Hindlimb muscle (tissue), 1 donor: ENCODE measurements around the gene OASL. TPM values are rescaled to one million over a fixed set of nuclear protein-coding genes. Genes with fewer than 3 reads are reported as not detected.

Experiments
- DNase-seq: peaks from one replicate; pipeline ENCODE4 v3.0.0-alpha.2; 2013
- polyA plus RNA-seq: library from polyadenylated mRNA; unstranded; fragments of 120-200 nt; gene quantifications from one replicate; pipeline ENCODE4 v1.2.1, GENCODE V29; 2013; ENCODE audit not compliant: insufficient read length

The OASL gene
- polyA plus RNA-seq, 1 donor, result 0.09 TPM

DNA sequence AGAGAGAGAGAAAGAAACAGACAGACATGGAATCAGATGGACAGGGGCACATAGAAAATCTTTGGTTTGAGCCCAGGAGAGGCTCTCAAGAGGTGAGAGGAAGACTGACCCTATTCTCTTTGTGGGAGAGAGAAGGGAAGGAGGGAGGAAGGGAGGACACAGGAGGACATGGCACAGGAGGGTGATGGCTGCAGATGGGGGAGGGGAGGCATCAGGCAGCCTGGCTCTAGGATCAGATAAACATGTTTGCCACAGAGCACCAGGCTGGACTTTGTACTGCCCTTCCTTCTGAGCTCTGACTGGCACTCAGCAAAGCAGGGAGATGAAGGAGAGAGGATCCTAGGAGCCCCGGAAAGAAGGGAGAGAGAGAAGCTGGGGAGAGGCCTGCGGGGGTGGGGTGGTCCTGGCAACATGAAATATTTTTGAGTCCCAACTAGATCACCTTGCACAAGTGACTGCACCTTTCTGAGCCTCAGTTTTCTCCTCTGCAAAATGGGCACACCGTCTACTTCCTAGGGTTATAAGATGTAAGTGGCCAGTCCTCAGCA lies 54.6 kb downstream of the OASL start:
- no peak for DNase-seq

DNA sequence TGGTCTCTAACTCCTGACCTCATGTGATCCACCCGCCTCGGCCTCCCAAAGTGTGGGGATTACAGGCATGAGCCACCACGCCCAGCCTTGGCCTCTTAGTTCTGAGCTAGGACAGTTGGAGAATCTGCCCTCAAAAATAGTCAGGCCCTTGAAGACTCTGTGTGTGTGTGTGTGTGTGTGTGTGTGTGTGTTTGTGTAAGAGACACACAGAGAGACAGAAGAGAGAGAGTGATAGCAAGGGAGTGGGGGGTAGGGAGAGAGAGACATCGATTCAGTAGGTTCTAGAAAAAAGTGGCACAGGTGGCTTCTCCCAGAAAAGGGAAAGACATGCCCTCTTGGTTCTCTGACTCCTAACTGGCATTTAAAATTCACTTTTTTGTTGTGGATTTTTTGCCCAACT lies 55.3 kb downstream of the OASL start:
- DNase-seq, result no peak

GRCh38 chr12:120982659-120983058 lies 56.4 kb downstream of the OASL start:
- DNase-seq, result no peak

DNA sequence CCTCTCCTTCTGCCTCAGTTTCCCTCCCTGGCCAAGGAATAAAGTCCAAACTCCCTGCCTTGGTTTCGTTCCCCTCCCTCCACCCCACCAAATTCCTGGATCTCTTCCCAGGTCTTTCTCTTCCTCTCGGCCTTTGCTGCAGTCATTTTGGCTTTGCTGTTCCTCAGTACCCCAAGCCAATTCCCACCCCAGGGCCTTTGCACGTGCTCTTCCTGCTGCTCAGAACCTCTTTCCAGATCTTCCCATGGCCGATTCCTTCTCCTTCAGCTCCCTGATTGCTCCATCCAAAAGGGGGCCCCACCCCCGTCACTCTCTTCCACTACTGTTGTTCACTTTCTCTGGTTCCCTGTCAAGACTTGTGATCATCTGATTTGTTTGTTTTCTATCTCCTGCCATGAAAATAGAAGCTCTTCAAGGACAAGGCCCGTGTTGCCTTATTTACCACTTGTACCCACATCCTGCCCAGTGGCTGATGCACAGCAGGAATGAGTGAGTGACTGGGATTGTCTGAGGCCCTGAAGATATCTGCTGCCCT lies 57.6 kb downstream of the OASL start:
- DNase-seq, result no peak

GRCh38 chr12:120980800-120981368 lies 58.2 kb downstream of the OASL start:
- DNase-seq, result no peak

DNA sequence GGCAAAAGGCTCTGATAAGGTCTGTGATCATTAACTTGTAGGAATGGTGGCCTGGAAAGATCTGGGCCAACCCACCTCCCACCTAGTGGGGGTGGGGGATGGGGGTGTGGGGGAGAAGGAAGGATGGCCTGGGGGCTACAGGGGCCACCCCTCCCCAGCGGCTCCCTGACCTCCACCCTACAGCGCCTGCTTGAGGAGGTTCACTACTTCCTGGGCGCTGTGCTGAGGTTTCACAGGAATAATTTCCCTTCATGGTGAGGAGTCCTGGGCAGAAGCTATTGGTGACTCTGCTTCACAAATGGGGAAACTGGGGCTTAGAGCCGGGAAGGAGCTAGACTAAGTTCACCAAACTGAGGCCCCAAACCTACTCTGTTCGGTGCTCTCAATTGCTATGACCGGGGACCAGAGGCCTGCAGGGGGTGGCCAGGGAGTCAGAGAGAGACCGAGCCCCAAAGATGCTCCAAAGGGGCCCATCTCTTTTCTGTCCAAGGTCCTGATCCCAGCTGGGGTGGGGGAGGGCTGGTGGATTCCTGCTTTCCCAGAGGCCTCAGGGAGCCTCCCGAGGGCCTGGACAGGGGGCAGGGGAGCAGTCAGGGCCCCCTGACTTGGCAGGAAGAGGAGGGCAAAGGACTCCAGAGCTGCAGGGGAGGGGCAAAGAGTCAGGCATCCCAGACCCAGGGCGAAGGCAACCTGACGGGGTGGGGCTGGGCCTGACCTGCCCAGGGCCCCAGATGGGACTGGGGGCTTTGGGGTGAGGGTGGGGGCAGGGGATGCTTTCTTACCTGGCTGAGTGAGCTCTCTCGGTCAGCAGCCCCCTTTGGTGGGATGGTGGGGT lies 59.0 kb downstream of the OASL start:
- DNase-seq, result no peak

DNA sequence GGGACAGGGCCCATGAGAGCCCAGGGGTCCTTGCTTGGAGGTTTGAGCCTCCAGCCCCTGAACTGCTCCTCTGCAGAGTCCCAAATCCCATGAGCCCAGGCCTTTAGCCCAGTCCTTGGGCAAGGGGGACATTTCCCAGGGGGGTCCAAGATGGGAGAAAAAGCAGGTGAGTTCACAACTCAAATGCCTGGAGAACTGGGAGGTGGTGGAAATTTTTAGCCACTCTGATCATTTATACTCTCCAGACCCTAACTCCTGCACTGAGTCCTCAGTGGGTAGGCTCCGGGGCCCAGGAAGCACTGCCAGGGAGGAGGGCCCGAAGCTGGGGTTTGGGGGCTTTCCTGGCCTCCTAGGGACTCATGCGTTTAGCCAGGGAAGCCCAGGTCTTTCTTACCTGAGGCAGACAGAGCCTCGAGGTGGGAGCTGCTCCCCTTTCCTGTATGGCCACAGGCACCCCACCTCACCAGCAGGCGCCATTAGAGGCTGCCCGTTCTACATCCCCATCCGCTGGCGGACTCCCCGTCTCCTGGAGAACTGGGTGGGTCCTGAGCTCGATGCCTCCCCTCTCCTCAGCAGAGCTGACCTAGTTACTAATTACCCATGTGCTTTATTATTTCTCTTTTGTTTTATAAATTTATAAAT lies 59.7 kb downstream of the OASL start:
- DNase-seq, result no peak

GRCh38 chr12:120978296-120979219 lies 60.5 kb downstream of the OASL start, which contains the start of gene HNF1A:
HNF1A (plus strand) TSS chr12:120978543; CDS start chr12:120978769, 226 bp downstream.
- no peak for DNase-seq

- DNase-seq, result no peak
Observed at GRCh38 chr12:120977531-120978295, 61.3 kb downstream of the OASL start.

- DNase-seq, result no peak
Observed at GRCh38 chr12:120972870-120973543, 66.0 kb downstream of the OASL start.

DNA sequence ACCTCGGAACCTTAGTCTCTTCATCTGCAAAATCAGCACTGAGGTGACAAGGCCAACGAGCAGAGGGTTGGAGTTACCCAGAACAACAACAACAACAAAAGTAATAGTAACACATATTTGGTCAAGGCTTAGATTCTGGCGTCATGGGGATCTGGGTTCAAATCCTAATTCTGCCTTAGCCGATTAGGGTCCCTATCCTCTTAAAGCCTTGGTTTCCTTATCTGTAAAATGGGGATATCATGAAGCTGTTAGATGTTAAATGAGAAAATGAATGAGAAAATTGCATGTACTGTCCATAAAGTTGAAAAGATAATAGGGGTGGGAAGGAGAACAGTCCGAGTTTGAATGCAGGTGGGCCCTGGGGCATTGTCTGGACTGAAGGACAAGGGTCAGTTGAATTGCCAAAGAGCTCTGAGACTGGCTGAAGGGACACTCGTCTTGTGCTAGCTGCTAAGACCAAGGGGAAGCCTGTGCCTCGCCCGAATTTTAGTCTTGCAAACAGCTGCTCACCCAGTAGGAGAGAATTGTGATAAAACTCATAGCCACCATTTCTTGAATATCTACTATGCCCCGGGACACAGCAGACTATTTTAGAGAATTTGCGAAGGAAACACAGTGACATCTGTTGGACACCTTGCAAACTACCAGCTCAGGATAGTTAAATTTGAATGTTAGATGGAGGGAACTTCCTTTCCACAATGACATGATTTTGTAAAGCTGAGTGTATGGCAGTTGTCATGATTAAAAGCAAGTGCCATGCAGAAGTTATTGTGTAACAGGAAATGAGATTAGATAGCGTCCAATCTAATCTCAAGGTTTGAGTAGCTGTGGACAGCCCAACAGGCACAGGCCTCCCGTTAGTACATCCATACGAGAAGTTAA lies 67.5 kb downstream of the OASL start:
- DNase-seq, result peak; percentile 50

DNA sequence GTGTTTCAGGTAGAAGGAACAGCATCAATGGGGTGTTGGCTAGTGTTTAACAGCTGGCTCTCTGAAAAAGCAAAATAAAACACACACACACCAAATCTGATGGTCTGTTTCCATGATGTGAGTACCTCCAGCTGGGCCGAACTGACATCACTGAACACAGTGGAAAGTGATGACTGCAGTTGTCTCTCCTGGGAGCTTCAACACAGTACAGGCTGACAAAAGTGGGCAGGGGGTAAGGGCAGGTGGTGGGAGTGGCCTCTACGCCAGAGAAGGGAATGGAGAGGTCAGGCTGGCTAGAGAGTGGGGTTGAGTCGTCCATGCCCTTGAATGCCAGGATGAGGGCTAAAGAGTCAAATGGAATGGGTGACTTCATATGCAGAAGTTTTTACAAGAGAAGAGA lies 68.7 kb downstream of the OASL start:
- DNase-seq, result no peak

Other genes with a start within 250 kb of the OASL start
- gene SPPL3, start 134.9 kb downstream of the OASL start, polyA plus RNA-seq, result 54.9 TPM
- gene HNF1A, start 60.7 kb downstream of the OASL start, polyA plus RNA-seq, result not detected
- 11.9 TPM for gene C12orf43, start 22.8 kb downstream of the OASL start, polyA plus RNA-seq
- 2.5 TPM for gene P2RX7, start 93.6 kb upstream of the OASL start, polyA plus RNA-seq
- 11.9 TPM for gene P2RX4, start 170.9 kb upstream of the OASL start, polyA plus RNA-seq